Panc1 (cell line): ENCODE data around the gene GLE1. TPM values are rescaled to one million over a fixed set of nuclear protein-coding genes. Genes with fewer than 3 reads are reported as not detected.
"Not testable (repeated sequence)": the region's sequence is repeated elsewhere in the genome, so short reads cannot be mapped to it uniquely, and the experiment has no call there.

Experiments used
- ATAC-seq: fragments of 200-7000 bp; cut with Tn5 transposase; 2 replicates; pipeline ENCODE4 v1.9.1; 2020; ENCODE audit warnings: mild to moderate bottlenecking, moderate library complexity
- BruUV-seq: library from RNA; stranded (reverse); fragments of 400-500 nt; replicated peaks from 2 replicates; lab custom pipeline; 2021; lab: Mats Ljungman, UMichigan
- CTCF ChIA-PET: fragments of 300-600 bp; sonication (Branson Sonifier 250); formaldehyde crosslinking; loops from one replicate; lab custom pipeline; 2022; ENCODE audit warnings: antibody characterized with exemption; lab: Charles Lee
- POLR2A ChIA-PET: fragments of 300-600 bp; sonication (Branson Sonifier 250); formaldehyde crosslinking; loops from one replicate; lab custom pipeline; 2022; ENCODE audit warnings: antibody characterized with exemption; lab: Charles Lee
- DNase-seq: peaks from one replicate; pipeline ENCODE4 v3.0.0-alpha.2; 2010; ENCODE audit warnings: low read depth, low spot score
- H3K27ac ChIP-seq: 2 replicates; pipeline ENCODE4 v1.5.1; 2011; ENCODE audit warnings: mild to moderate bottlenecking, low read length, inconsistent platforms
- H3K27me3 ChIP-seq: fragments of 200-500 bp; sonication (Bioruptor generic); 2 replicates; pipeline ENCODE4 v1.6.0; 2014; ENCODE audit warnings: low read length, inconsistent platforms; ENCODE audit not compliant: control insufficient read depth, insufficient read depth
- H3K36me3 ChIP-seq: fragments of 200-500 bp; sonication (Bioruptor generic); 2 replicates; pipeline ENCODE4 v1.5.1; 2014; ENCODE audit warnings: inconsistent platforms, mild to moderate bottlenecking, low read length, moderate library complexity; ENCODE audit not compliant: control insufficient read depth, insufficient read depth
- H3K4me1 ChIP-seq: 2 replicates; pipeline ENCODE4 v1.5.1; 2011; ENCODE audit warnings: inconsistent platforms, mild to moderate bottlenecking, low read length, moderate library complexity; ENCODE audit not compliant: control insufficient read depth, insufficient read depth
- H3K4me3 ChIP-seq, 2 experiments: 2 replicates each; pipeline ENCODE4 v1.5.1; 2011 to 2012; ENCODE audit warnings: low read depth in 2 of 2, low read length in 2 of 2, mild to moderate bottlenecking in 2 of 2, inconsistent platforms in 1 of 2, moderate library complexity in 1 of 2
- H3K9me3 ChIP-seq: fragments of 200-500 bp; sonication (Bioruptor generic); 2 replicates; pipeline ENCODE4 v1.5.1; 2014; ENCODE audit warnings: low read depth, mild to moderate bottlenecking, inconsistent platforms, low read length, moderate library complexity; ENCODE audit not compliant: control insufficient read depth, insufficient read depth
- CTCF ChIP-seq: fragments of 450-650 bp; IDR thresholded peaks from 2 replicates; pipeline ENCODE4 v1.5.1; 2017; ENCODE audit warnings: mild to moderate bottlenecking
- POLR2AphosphoS5 ChIP-seq: IDR thresholded peaks from 2 replicates; pipeline ENCODE4 v1.6.1; 2012; ENCODE audit warnings: mild to moderate bottlenecking, low read depth, low read length, moderate library complexity
- REST ChIP-seq, 2 experiments: IDR thresholded peaks; 2 replicates each; pipeline ENCODE4 v1.6.1; 2011 to 2012; ENCODE audit warnings: low read depth in 2 of 2, control low read depth in 1 of 2, low read length in 1 of 2, mild to moderate bottlenecking in 1 of 2, moderate library complexity in 1 of 2; ENCODE audit not compliant: insufficient read depth in 1 of 2
- SIN3A ChIP-seq: IDR thresholded peaks from 2 replicates; pipeline ENCODE4 v1.6.1; 2012; ENCODE audit warnings: low read depth, mild to moderate bottlenecking, low read length, moderate library complexity, borderline replicate concordance; ENCODE audit not compliant: insufficient read depth
- TCF7L2 ChIP-seq: IDR thresholded peaks from 2 replicates; pipeline ENCODE4 v1.6.1; 2011; ENCODE audit warnings: mild to moderate bottlenecking, low read depth, low read length, inconsistent platforms
- in situ Hi-C: cut with HindIII; loops from 2 replicates; pipeline ENCODE4 v1.10.0; 2016; ENCODE audit warnings: low sequenced_read_pairs, low pct_unique_long_range_greater_than_20kb
- intact Hi-C: fragments of 100-400 bp; cut with micrococcal nuclease; formaldehyde crosslinking; loops from one replicate; pipeline ENCODE4 v1.10.0; 2022; ENCODE audit not compliant: unreplicated experiment
- total RNA-seq: library from RNA; stranded (reverse); gene quantifications from one replicate; pipeline ENCODE4 v1.2.1, GENCODE V29; 2021; ENCODE audit not compliant: unreplicated experiment

GLE1 gene
- total RNA-seq, 1 experiment from 2014 or later, result 25.9 TPM

GRCh38 chr9:128503870-128504269, 649 bp upstream of the GLE1 start:
- no peak for TF ChIP-seq POLR2AphosphoS5
- TF ChIP-seq SIN3A, result no peak
- TF ChIP-seq REST (IDR thresholded peaks at IDR 0.05; ENCODE audit: insufficient read depth in 1 of 2, low read depth in 2 of 2, low read length in 1 of 2), result no peak
- no peak for TF ChIP-seq CTCF
- no peak for TF ChIP-seq TCF7L2

GRCh38 chr9:128505414-128505765, 871 bp downstream of the GLE1 start:
- H3K4me3 ChIP-seq, result peak overlapping the region; percentile 90 to 91
- H3K27ac ChIP-seq, result peak overlapping the region; percentile 90
- CTCF ChIA-PET, result no interaction called here
- BruUV-seq, result TSS peak; percentile 76
- no peaks in the 10 kb centered on the region for H3K27me3 ChIP-seq
- POLR2A ChIA-PET, result interaction anchor here (0.6 kb wide), 1 partner anchor 17 kb away, joined by 22 read pairs; no protein-coding TSS in a partner anchor
- ATAC-seq (no peak), DNase-seq (no peak)
- in situ Hi-C loops, result no loop called here
- peaks cover 7% of the 10 kb centered on the region for H3K4me1 ChIP-seq
- peaks cover 6% of the 10 kb centered on the region; the same call in 1 of the 2 replicates for H3K36me3 ChIP-seq
- TF ChIP-seq SIN3A, result no peak
- no peak for TF ChIP-seq REST (IDR thresholded peaks at IDR 0.05; ENCODE audit: insufficient read depth in 1 of 2, low read depth in 2 of 2, low read length in 1 of 2)
- no peak for TF ChIP-seq TCF7L2
- TF ChIP-seq POLR2AphosphoS5, result no peak
- TF ChIP-seq CTCF, result no peak
- no peaks in the 10 kb centered on the region for H3K9me3 ChIP-seq
- intact Hi-C loops, result no loop called here

More at GRCh38 chr9:128503870-128504269, 649 bp upstream of the GLE1 start:
- DNase-seq, result no peak
- ChIA-PET POLR2A (no interaction called here), CTCF (no interaction called here)
- peak overlapping the region; percentile 78 for H3K27ac ChIP-seq
- no peaks in the 10 kb centered on the region for H3K27me3 ChIP-seq
- ATAC-seq, result peak; percentile 59
- H3K9me3 ChIP-seq, result no peaks in the 10 kb centered on the region
- in situ Hi-C loops (no loop called here), intact Hi-C loops (no loop called here)
- BruUV-seq, result no TSS peak
- peaks cover 7% of the 10 kb centered on the region for H3K4me1 ChIP-seq
- peaks cover 5% of the 10 kb centered on the region; the same call in 1 of the 2 replicates for H3K36me3 ChIP-seq
- H3K4me3 ChIP-seq, result peak overlapping the region; percentile 90 to 91

- H3K36me3 ChIP-seq, DNase-seq, H3K27me3 ChIP-seq, H3K4me1 ChIP-seq, H3K27ac ChIP-seq, CTCF ChIA-PET, intact Hi-C loops, ATAC-seq, in situ Hi-C loops, BruUV-seq, H3K9me3 ChIP-seq, POLR2A ChIA-PET: not testable (repeated sequence)
- peak overlapping the region in 1 of 2 experiments; percentile 91; a peak in 1 of 4 replicates for H3K4me3 ChIP-seq
Measured at GRCh38 chr9:128505906-128506305, 1.4 kb downstream of the GLE1 start.
